NCI-H1694 treated with DMSO at 0.1 percent for 48 hours (cell line): Measurements from ENCODE around the gene PLEKHO1.
"Not testable (repeated sequence)": the region's sequence is repeated elsewhere in the genome, so short reads cannot be mapped to it uniquely, and the experiment has no call there.

Experiments
- DNase-seq: peaks from one replicate; lab custom pipeline; 2025; lab: John Stamatoyannopoulos, UW

The PLEKHO1 gene

DNA sequence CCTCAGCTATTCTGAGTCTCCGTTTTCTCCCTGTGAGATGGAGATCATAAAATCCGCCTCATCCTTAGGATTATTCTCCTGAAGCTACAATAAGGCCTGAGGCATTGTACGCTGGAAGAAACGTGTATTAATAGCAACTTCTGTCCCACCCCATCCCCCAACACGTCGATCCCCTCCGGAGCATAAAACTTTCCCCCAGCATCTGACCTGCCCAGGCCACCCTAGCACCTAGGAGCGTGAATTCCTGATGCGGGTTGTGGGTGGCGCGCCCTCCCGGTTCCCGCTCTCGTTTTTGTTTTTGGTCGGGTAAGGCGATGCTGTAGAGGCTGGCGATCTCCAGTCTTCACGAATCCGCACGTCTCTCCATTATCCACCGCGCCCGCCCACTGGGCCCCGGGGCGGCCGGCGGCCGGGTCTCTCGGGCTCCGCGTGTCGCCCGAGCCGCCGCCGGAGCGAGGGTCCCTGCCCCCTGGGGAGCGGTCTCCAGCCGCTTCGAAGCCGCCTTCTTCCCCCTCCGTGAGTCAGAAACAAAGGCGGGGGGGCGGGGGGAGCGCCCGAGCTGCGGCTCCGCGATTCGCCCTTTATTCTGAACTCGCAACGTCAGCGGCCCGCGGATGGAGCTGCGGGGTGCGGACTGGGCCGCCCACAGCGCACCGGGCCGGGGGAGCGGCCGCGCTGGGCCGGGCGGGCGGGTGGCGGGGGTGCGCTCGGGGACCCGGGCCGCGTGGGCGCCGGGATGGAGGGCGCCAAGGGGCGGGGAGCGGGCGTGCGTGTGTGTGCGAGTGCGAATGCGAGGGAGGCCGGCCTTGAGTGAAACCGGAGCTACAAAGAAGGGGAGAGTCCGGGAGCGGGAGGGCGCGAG lies at the start of gene PLEKHO1:
Gene PLEKHO1, plus strand, starts transcription at position 646 of the 862 bp plus-strand sequence. CDS start 342 bp downstream, outside the sequence.
- peak; percentile 60 for DNase-seq

- DNase-seq, result no peak
Observed at GRCh38 chr1:150102986-150103385, 46.7 kb upstream of the PLEKHO1 start.

- no peak for DNase-seq
Observed at GRCh38 chr1:150106341-150106740, 43.4 kb upstream of the PLEKHO1 start.

- no peak for DNase-seq
Observed at GRCh38 chr1:150109586-150109985, 40.1 kb upstream of the PLEKHO1 start.

DNA sequence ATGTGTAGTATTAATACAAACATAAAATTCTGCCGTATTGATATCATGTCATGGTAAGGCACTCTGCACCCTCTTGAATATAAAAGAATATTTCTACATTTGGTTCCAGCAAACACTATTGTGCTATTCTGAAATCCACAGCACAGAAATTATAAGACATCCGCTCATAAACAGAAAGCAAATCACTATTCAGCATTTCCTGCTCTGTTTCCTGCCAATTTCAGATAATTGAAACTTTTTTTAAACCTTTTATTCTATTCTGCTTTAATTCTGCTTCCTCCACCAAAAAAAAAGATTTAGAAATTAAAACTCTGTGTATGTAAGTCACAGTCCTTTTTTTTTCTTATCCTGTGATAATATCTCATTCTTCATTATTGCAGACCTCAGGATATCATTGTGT lies 39.6 kb upstream of the PLEKHO1 start:
- DNase-seq, result no peak

GRCh38 chr1:150111670-150112069 lies 38.0 kb upstream of the PLEKHO1 start:
- DNase-seq, result no peak

DNA sequence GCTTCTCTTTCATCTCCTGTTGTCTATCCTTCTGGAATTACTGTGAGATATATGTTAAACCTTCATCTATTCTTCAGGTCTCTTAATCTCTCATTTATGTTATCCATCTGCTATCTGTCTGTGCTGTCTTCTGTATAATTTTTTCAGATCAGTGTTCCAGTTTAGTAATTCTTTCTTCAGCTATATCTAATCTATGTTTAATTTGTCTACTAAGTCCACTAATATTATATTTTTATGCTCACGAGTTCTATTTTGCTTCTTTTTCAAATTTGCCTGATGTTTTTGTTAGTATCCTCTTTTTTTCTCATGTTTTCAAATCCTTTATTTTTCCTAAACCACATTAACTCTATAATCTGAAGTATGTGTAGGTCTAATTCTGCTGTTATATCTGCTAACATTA lies 34.6 kb upstream of the PLEKHO1 start:
- DNase-seq, result no peak

DNA sequence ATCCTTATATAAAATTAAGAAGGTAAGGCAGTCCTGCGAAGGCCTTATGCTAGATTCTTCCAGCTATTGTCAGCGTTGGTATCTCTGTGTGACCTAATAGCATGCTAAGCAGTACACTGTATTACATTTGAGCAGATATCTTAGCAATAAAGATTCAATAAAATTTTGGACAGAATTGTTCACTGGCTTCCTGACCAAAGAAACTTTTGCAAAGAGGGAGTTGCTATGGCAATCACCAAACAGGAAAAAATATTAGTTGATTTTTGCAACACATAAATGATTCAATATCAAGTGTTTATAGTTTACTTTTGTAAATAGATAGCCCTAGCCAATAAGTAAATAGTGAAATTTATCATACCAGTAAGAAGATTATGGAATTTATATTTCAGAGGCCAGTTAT lies 31.0 kb upstream of the PLEKHO1 start:
- DNase-seq, result no peak

DNA sequence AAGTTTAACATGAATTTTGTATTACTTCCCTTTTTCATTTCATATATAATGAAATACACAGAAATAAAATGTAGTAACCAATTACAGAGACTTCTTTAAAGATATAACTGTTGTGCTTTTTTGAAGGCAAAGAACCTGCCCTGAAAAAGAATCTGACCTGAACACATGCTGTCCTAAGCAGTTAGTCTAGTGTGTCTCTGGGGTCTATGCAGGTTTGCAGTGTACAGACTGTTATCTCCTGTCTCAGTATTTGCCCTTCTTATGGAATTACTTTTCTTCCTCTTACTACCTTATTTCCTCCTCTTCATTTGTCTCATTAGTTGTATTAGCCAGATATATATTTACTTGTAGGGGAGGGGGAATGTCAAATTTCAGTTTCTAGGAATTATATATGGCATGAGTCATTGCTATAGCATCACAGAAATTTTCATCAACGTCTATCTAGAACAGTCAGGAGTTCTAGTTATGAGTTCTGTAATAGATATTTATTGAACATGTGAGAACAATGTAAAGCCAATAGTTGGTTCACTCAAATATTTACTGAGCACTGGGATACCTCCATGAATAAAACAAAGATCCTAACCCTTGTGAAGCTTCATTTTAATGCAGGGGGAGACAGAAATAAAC lies 28.4 kb upstream of the PLEKHO1 start:
- DNase-seq, result no peak

DNA sequence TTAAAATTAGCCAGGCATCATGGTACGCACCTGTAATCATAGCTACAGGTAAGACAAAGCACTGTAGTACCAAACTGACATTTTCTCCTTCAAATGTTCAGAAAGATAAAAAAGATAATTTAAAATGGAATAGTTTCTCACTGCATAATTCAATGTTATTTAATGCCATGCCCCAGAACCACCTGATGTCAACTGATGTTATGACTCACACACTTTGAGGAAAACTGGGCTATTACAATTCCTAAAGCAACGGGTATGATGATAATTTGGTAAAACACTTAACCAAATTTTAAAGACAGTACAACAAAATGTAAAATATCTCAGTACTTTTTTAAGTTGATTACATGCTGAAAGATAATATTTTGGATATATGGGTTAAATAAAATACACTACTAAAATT lies 22.9 kb upstream of the PLEKHO1 start:
- DNase-seq, result no peak

- DNase-seq, result no peak
Observed at GRCh38 chr1:150127464-150127863, 22.3 kb upstream of the PLEKHO1 start.

DNA sequence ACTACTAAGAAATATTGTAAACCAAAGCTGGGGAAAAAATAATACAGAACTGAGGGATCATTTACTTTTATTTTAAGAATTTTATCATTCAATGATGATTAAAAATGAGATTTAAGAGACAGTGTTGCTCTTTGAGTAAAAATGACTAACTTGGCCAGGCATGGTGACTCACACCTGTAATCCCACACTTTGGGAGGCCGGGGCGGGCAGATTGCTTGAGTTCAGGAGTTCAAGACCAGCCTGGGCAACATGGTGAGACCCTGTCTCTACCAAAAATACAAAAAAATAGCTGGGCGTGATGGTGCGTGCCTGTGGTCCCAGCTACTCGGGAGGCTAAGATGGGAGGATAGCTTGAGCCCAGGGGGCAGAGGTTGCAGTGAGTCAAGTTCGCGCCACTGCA lies 21.8 kb upstream of the PLEKHO1 start:
- DNase-seq, result no peak

DNA sequence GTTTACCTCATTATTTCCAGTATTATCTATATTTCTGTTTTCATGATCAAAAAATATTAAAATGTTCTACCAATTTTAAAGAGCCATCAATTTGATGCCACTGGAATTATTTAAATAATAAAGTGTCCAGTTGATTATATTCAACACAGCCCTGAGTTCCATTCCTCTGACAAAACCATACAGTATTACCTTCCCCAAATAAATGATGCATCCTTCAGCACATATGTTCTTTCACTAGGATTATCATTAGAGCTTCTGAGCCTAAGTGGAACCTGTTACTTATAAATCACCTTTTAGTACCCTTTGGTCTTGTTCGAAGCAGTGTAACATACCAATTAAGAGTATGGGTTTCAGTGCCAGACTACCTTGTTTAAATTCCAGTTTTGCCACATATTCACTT lies 17.3 kb upstream of the PLEKHO1 start:
- DNase-seq, result no peak

DNA sequence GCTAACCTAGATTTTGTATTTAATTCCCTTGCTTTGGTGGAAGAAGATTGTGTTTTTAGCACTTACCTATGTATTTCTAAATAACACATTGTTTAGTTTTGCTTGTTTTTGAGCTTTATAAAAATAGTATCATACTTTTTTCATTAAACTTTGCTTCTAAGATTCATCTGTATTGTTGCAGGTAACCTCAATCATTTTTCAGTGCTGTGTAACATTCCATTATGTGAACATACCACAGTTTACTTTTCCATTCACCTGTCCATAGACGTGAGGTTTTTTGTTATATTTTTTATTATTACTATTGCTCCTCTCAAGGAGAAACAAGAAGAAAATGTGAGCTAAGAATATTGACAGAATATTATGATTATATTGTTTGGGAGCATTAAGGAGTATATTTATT lies 15.2 kb upstream of the PLEKHO1 start:
- no peak for DNase-seq

DNA sequence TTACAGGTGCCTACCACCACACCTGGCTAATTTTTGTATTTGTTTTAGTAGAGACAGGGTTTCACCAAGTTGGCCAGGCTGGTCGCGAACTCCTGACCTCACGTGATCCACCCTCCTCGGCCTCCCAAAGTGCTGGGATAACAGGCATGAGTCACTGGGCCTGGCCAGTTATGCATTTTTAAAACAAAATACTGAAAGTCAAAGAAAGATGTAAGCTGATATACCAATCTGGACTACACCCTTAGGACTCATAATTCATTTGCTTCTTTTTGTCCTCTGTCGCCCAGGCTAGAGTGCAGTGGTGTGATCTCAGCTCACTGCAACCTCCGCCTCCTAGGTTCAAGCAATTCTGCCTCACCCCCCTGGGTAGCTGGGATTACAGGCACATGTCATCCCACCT lies 14.3 kb upstream of the PLEKHO1 start:
- DNase-seq, result not testable (repeated sequence)

GRCh38 chr1:150138044-150138443 lies 11.7 kb upstream of the PLEKHO1 start:
- DNase-seq, result no peak

GRCh38 chr1:150141452-150141851 lies 8.3 kb upstream of the PLEKHO1 start:
- DNase-seq, result no peak

DNA sequence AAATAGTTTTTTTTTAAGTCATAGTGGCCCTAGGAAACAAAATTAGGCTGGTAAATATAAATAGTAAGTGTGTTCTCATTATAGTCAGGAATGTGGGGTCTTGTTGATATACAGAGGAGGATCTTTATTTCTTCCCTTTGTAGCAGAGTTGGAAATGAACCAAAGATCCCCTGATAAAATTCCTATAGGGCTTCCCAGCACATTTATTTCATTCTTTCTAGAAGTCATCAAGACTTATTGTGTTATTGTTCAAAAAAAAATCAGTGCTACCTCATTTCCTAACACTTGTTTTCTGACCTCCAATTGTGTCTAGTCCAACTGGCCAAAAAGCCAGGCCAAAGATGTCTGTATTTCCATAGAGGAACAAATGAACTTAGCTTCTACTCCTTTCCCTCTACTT lies 7.6 kb upstream of the PLEKHO1 start:
- no peak for DNase-seq

- no peak for DNase-seq
Observed at GRCh38 chr1:150144606-150145005, 5.1 kb upstream of the PLEKHO1 start.

DNA sequence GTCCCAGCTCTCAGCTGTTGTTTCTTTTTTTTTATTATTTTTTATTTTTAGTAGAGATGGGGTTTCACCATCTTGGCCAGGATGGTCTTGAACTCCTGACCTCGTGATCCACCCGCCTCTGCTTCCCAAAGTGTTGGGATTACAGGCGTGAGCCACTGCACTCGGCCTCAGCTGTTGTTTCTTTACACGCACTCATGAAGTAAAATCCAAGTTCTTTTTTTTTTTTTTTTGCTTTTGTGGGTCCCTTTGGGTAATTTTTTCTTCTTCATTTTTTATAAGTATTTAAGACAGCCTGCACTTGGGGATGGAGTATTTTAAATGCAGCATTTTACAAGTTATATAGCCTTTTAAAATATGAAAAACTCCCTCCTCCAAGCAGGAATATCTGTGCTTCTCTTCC lies 3.7 kb upstream of the PLEKHO1 start:
- not testable (repeated sequence) for DNase-seq

- DNase-seq, result no peak
Observed at GRCh38 chr1:150146849-150147542, 2.7 kb upstream of the PLEKHO1 start.

GRCh38 chr1:150148837-150149270 lies 862 bp upstream of the PLEKHO1 start:
- peak; percentile 33 for DNase-seq
